Loucy (cell line): ENCODE results near the gene TET2.

Source experiments
- H2AFZ ChIP-seq: fragments of 200-600 bp; sonication (generic); 2 replicates; pipeline ENCODE4 v1.6.0; 2016; ENCODE audit warnings: antibody characterized with exemption, mild to moderate bottlenecking, low read length, moderate library complexity
- H3F3A ChIP-seq: fragments of 200-600 bp; 2 replicates; pipeline ENCODE4 v1.6.0; 2016; ENCODE audit warnings: antibody characterized with exemption, low read depth, mild to moderate bottlenecking
- H3K27me3 ChIP-seq: fragments of 200-600 bp; sonication (generic); 2 replicates; pipeline ENCODE4 v1.6.1; 2014; ENCODE audit warnings: low read length, mild to moderate bottlenecking; ENCODE audit not compliant: insufficient read depth, poor library complexity, severe bottlenecking
- H3K36me3 ChIP-seq: fragments of 200-600 bp; sonication (generic); 2 replicates; pipeline ENCODE4 v1.6.1; 2016; ENCODE audit warnings: low read length; ENCODE audit not compliant: insufficient read depth
- H3K4me1 ChIP-seq: fragments of 200-600 bp; sonication (generic); 2 replicates; pipeline ENCODE4 v1.5.1; 2014; ENCODE audit warnings: low read length, mild to moderate bottlenecking; ENCODE audit not compliant: insufficient read depth, poor library complexity, severe bottlenecking
- H3K4me2 ChIP-seq: fragments of 200-600 bp; sonication (generic); 2 replicates; pipeline ENCODE4 v1.6.0; 2014; ENCODE audit warnings: antibody characterized with exemption, low read length, low read depth, mild to moderate bottlenecking; ENCODE audit not compliant: poor library complexity, severe bottlenecking
- H3K4me3 ChIP-seq: fragments of 200-600 bp; sonication (generic); 2 replicates; pipeline ENCODE4 v1.5.1; 2014; ENCODE audit warnings: low read length, mild to moderate bottlenecking, mixed read lengths; ENCODE audit not compliant: poor library complexity, severe bottlenecking
- H3K79me2 ChIP-seq: fragments of 200-600 bp; sonication (generic); 2 replicates; pipeline ENCODE4 v1.6.1; 2014; ENCODE audit warnings: low read length; ENCODE audit not compliant: insufficient read depth
- H3K9ac ChIP-seq: fragments of 200-600 bp; sonication (generic); 2 replicates; pipeline ENCODE4 v1.6.0; 2014; ENCODE audit warnings: mild to moderate bottlenecking, low read depth, low read length, moderate library complexity; ENCODE audit not compliant: poor library complexity, severe bottlenecking
- H3K9me2 ChIP-seq: fragments of 200-600 bp; sonication (generic); replicated peaks from 2 replicates; pipeline ENCODE4 v1.6.1; 2016; ENCODE audit warnings: low read depth, low read length, mixed read lengths
- H3K9me3 ChIP-seq: fragments of 200-600 bp; sonication (generic); 2 replicates; pipeline ENCODE4 v1.6.1; 2014; ENCODE audit warnings: mild to moderate bottlenecking, antibody characterized with exemption, low read length, low read depth; ENCODE audit not compliant: insufficient read depth
- H4K20me1 ChIP-seq: fragments of 200-600 bp; sonication (generic); 2 replicates; pipeline ENCODE4 v1.6.0; 2014; ENCODE audit warnings: antibody characterized with exemption, low read length, mild to moderate bottlenecking; ENCODE audit not compliant: insufficient read depth, poor library complexity, severe bottlenecking
- EZH2phosphoT487 ChIP-seq: fragments of 200-600 bp; IDR thresholded peaks from 2 replicates; pipeline ENCODE4 v1.6.1; 2018; ENCODE audit warnings: antibody characterized with exemption, mild to moderate bottlenecking, moderate library complexity, borderline replicate concordance
- TF ChIP-seq, protein P1 (sequence below): fragments of 200-600 bp; sonication (generic); conservative IDR thresholded peaks from 2 replicates; pipeline ENCODE4 v1.5.1; 2014; ENCODE audit warnings: mild to moderate bottlenecking, antibody characterized with exemption, low read length

TET2 gene

DNA sequence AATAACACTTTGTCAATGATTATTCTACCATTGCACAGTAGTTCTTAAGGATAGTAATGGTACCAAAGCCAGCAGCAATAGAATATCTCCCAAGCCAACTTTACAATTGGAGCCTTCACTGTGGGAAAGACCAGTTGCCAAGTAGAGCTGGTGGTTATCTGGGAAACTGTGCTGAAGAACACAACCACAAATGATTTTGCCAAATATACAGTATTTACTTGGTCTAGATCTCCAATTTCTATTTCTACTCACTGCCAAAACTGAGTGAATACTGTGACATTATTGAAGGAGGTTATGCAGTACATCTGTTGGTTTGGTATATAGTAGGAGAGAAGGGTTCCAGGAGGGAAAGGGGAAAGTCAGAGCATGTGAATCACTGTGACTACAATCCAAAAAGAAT, 3.8 kb downstream of the TET2 start:
- H3K9me3 ChIP-seq: no peaks in the 10 kb centered on the region
- H4K20me1 ChIP-seq: no peaks in the 10 kb centered on the region
- no peaks in the 10 kb centered on the region for H3K36me3 ChIP-seq
- H2AFZ ChIP-seq: no peak overlapping the region
- no peak for TF ChIP-seq EZH2phosphoT487
- TF ChIP-seq, protein P1, sequence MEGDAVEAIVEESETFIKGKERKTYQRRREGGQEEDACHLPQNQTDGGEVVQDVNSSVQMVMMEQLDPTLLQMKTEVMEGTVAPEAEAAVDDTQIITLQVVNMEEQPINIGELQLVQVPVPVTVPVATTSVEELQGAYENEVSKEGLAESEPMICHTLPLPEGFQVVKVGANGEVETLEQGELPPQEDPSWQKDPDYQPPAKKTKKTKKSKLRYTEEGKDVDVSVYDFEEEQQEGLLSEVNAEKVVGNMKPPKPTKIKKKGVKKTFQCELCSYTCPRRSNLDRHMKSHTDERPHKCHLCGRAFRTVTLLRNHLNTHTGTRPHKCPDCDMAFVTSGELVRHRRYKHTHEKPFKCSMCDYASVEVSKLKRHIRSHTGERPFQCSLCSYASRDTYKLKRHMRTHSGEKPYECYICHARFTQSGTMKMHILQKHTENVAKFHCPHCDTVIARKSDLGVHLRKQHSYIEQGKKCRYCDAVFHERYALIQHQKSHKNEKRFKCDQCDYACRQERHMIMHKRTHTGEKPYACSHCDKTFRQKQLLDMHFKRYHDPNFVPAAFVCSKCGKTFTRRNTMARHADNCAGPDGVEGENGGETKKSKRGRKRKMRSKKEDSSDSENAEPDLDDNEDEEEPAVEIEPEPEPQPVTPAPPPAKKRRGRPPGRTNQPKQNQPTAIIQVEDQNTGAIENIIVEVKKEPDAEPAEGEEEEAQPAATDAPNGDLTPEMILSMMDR: no peak
- H3K9ac ChIP-seq: no peak overlapping the region
- no peaks in the 10 kb centered on the region for H3F3A ChIP-seq
- H3K27me3 ChIP-seq: no peaks in the 10 kb centered on the region
- no peaks in the 10 kb centered on the region for H3K9me2 ChIP-seq
- H3K79me2 ChIP-seq: no peaks in the 10 kb centered on the region
- H3K4me1 ChIP-seq: no peaks in the 10 kb centered on the region
- no peak overlapping the region for H3K4me2 ChIP-seq
- H3K4me3 ChIP-seq: no peak overlapping the region

DNA sequence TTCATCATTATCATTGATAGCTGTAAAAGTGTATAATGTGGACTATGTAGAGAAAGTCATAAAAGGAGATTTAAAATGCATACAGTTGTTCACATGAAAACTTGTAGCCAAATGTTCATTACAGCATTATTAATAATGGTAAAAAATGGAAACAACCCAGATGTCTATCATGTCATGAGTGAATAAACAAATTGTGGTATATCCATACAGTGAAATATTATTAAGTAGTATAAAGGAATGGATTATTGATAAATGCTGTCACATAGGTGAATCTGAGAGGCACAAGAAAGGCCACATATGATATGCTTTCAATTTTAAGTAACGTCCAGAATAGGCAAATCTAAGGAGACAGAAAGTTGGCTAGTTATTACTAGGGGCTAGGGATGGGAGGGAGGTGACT, 7.1 kb downstream of the TET2 start:
- H3F3A ChIP-seq: no peaks in the 10 kb centered on the region
- H3K4me1 ChIP-seq: no peaks in the 10 kb centered on the region
- no peak overlapping the region for H3K4me3 ChIP-seq
- no peak overlapping the region for H3K9ac ChIP-seq
- no peaks in the 10 kb centered on the region for H3K9me2 ChIP-seq
- H3K79me2 ChIP-seq: no peaks in the 10 kb centered on the region
- no peaks in the 10 kb centered on the region for H3K27me3 ChIP-seq
- H3K9me3 ChIP-seq: no peaks in the 10 kb centered on the region
- H4K20me1 ChIP-seq: no peaks in the 10 kb centered on the region
- no peaks in the 10 kb centered on the region for H3K36me3 ChIP-seq
- H3K4me2 ChIP-seq: no peak overlapping the region
- no peak for TF ChIP-seq EZH2phosphoT487
- TF ChIP-seq, protein P1: no peak
- no peak overlapping the region for H2AFZ ChIP-seq

DNA sequence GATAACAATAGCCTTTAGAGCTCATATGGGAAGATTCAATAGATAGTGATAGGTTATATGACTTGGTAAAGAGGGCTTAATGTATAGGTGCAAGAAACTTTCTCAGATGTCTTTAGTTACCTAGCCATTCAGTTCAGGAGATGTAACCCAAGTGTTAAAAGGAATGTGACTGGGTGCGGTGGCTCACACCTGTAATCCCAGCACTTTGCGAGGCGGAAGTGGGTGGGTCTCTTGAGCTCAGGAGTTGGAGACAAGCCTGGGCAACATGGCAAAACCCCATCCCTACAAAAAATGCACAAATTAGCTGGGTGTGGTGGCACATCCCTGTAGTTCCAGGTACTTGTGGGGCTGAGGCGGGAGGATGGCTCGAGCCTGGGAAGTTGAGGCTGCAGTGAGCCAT, 7.9 kb downstream of the TET2 start:
- H3K79me2 ChIP-seq: no peaks in the 10 kb centered on the region
- H3K4me1 ChIP-seq: no peaks in the 10 kb centered on the region
- H3F3A ChIP-seq: no peaks in the 10 kb centered on the region
- H3K36me3 ChIP-seq: no peaks in the 10 kb centered on the region
- H3K27me3 ChIP-seq: no peaks in the 10 kb centered on the region
- H2AFZ ChIP-seq: no peak overlapping the region
- H4K20me1 ChIP-seq: no peaks in the 10 kb centered on the region
- no peaks in the 10 kb centered on the region for H3K9me2 ChIP-seq
- H3K9ac ChIP-seq: no peak overlapping the region
- H3K4me3 ChIP-seq: no peak overlapping the region
- no peaks in the 10 kb centered on the region for H3K9me3 ChIP-seq
- H3K4me2 ChIP-seq: no peak overlapping the region
- TF ChIP-seq EZH2phosphoT487: no peak
- TF ChIP-seq, protein P1: no peak
